Hepatocyte (in vitro differentiated cells): ENCODE measurements around the gene SPINK6. TPM values are rescaled to one million over a fixed set of nuclear protein-coding genes. Genes with fewer than 3 reads are reported as not detected.

Experiments used
- DNase-seq: peaks from one replicate; pipeline ENCODE4 v3.0.0-alpha.2; 2016; ENCODE audit warnings: low spot score
- H2AFZ ChIP-seq: fragments of 200-600 bp; sonication (generic); 2 replicates; pipeline ENCODE4 v1.6.0; 2016; ENCODE audit warnings: antibody characterized with exemption, mild to moderate bottlenecking
- H3K27ac ChIP-seq: fragments of 200-600 bp; sonication (generic); 2 replicates; pipeline ENCODE4 v1.5.1; 2016; ENCODE audit warnings: mild to moderate bottlenecking
- H3K27me3 ChIP-seq: fragments of 200-600 bp; sonication (generic); 2 replicates; pipeline ENCODE4 v1.6.1; 2016
- H3K36me3 ChIP-seq: fragments of 200-600 bp; sonication (generic); replicated peaks from 2 replicates; pipeline ENCODE4 v1.5.1; 2016; ENCODE audit warnings: low read depth; ENCODE audit not compliant: insufficient read depth
- H3K4me1 ChIP-seq: fragments of 200-600 bp; sonication (generic); 2 replicates; pipeline ENCODE4 v1.5.1; 2016; ENCODE audit warnings: mild to moderate bottlenecking, moderate library complexity; ENCODE audit not compliant: insufficient read depth
- H3K4me2 ChIP-seq: fragments of 200-600 bp; sonication (generic); 2 replicates; pipeline ENCODE4 v1.6.0; 2016
- H3K4me3 ChIP-seq: fragments of 200-600 bp; sonication (generic); 2 replicates; pipeline ENCODE4 v1.5.1; 2016; ENCODE audit warnings: mild to moderate bottlenecking
- H3K79me2 ChIP-seq: fragments of 200-600 bp; sonication (generic); 2 replicates; pipeline ENCODE4 v1.6.0; 2017; ENCODE audit warnings: mild to moderate bottlenecking
- H3K9me2 ChIP-seq: fragments of 200-600 bp; sonication (generic); replicated peaks from 2 replicates; pipeline ENCODE4 v1.6.0; 2017; ENCODE audit warnings: mild to moderate bottlenecking; ENCODE audit not compliant: insufficient read depth
- H3K9me3 ChIP-seq: fragments of 200-600 bp; sonication (generic); 2 replicates; pipeline ENCODE4 v1.5.1; 2016; ENCODE audit warnings: low read depth, mild to moderate bottlenecking
- H4K20me1 ChIP-seq: fragments of 200-600 bp; sonication (generic); 2 replicates; pipeline ENCODE4 v1.6.0; 2016; ENCODE audit warnings: mild to moderate bottlenecking; ENCODE audit not compliant: insufficient read depth, poor library complexity, severe bottlenecking
- CTCF ChIP-seq: fragments of 200-600 bp; sonication (generic); IDR thresholded peaks from 2 replicates; pipeline ENCODE4 v1.5.1; 2016; ENCODE audit warnings: antibody characterized with exemption, mild to moderate bottlenecking; ENCODE audit not compliant: poor library complexity
- EZH2 ChIP-seq: fragments of 200-600 bp; sonication (generic); IDR thresholded peaks from 2 replicates; pipeline ENCODE4 v1.6.1; 2016; ENCODE audit warnings: antibody characterized with exemption, mild to moderate bottlenecking, borderline replicate concordance
- EZH2phosphoT487 ChIP-seq: fragments of 200-600 bp; sonication (generic); IDR thresholded peaks from one replicate; pipeline ENCODE4 v1.6.1; 2018; ENCODE audit warnings: antibody characterized with exemption, mild to moderate bottlenecking, low read depth, moderate library complexity; ENCODE audit not compliant: unreplicated experiment, severe bottlenecking
- WGBS: methylation state at CpG from one replicate; pipeline ENCODE4 v1.1.6; 2016; ENCODE audit warnings: low lambda C conversion rate; ENCODE audit errors: missing lambda C conversion rate; 5-methylcytosine and 5-hydroxymethylcytosine counted together
- polyA plus RNA-seq: library from polyadenylated mRNA; unstranded; fragments of >200 nt; fragmentation: Nextera tagmentation; extraction: Ambion mirVana; gene quantifications from 2 replicates; pipeline ENCODE4 v1.2.1, GENCODE V29; 2016
- total RNA-seq: library from RNA; depleted of rRNA; stranded (reverse); fragments of >200 nt; gene quantifications from 2 replicates; pipeline ENCODE4 v1.2.3, GENCODE V29; 2014

Gene SPINK6
- total and polyA plus RNA-seq, 2 experiments from 2014 or later = not detected

- no peaks in the 10 kb centered on the region for H3K9me2 ChIP-seq
- no peak overlapping the region for H3K4me3 ChIP-seq
- H3K4me2 ChIP-seq = no peak overlapping the region
- 100% methylated on average over 1 of the region's 1 CpG for WGBS
- no peaks in the 10 kb centered on the region for H3K79me2 ChIP-seq
- no peaks in the 10 kb centered on the region for H3K36me3 ChIP-seq
- H4K20me1 ChIP-seq = no peaks in the 10 kb centered on the region
- TF ChIP-seq EZH2 (no peak), EZH2phosphoT487 (no peak), CTCF (no peak)
- H3K4me1 ChIP-seq = no peaks in the 10 kb centered on the region
- no peak overlapping the region for H2AFZ ChIP-seq
- no peaks in the 10 kb centered on the region for H3K9me3 ChIP-seq
- DNase-seq = no peak
- no peak overlapping the region for H3K27ac ChIP-seq
- H3K27me3 ChIP-seq = no peaks in the 10 kb centered on the region
Observed at GRCh38 chr5:148163345-148163744, 39.5 kb upstream of the SPINK6 start.

GRCh38 chr5:148166550-148167283 is 36.1 kb upstream of the SPINK6 start:
- TF ChIP-seq EZH2 (no peak), CTCF (no peak), EZH2phosphoT487 (no peak)
- H3K27ac ChIP-seq = no peak overlapping the region
- no peaks in the 10 kb centered on the region for H3K27me3 ChIP-seq
- H4K20me1 ChIP-seq = no peaks in the 10 kb centered on the region
- no peak for DNase-seq
- H3K4me1 ChIP-seq = peaks cover 7% of the 10 kb centered on the region
- no peaks in the 10 kb centered on the region for H3K9me2 ChIP-seq
- no peak overlapping the region for H2AFZ ChIP-seq
- no peaks in the 10 kb centered on the region for H3K79me2 ChIP-seq
- H3K4me2 ChIP-seq = no peak overlapping the region
- H3K36me3 ChIP-seq = no peaks in the 10 kb centered on the region
- 64% methylated on average over 4 of the region's 4 CpGs for WGBS
- H3K4me3 ChIP-seq = no peak overlapping the region
- H3K9me3 ChIP-seq = no peaks in the 10 kb centered on the region

- Histone ChIP-seq H3K27me3 (no peaks in the 10 kb centered on the region), H3K4me3 (no peak within 1 kb of the TSS), H3K9me3 (no peaks in the 10 kb centered on the region), H2AFZ (no peak within 1 kb of the TSS), H3K9me2 (no peaks in the 10 kb centered on the region), H3K79me2 (no peaks in the 10 kb centered on the region), H3K4me2 (no peak within 1 kb of the TSS), H3K36me3 (no peaks in the 10 kb centered on the region), H4K20me1 (no peaks in the 10 kb centered on the region), H3K4me1 (peaks cover 7% of the 10 kb centered on the region), H3K27ac (no peak within 1 kb of the TSS)
- TF ChIP-seq EZH2 = no peak
- TF ChIP-seq CTCF = no peak
- TF ChIP-seq EZH2phosphoT487 = no peak
- WGBS = 93% methylated on average over 1 of the region's 1 CpG
- no peak for DNase-seq
Observed at GRCh38 chr5:148168246-148168645, 34.6 kb upstream of the SPINK6 start, which contains the start of gene SPINK14. TSS of gene SPINK14 (plus strand) at chr5:148168546. CDS start at chr5:148169733, 1,187 bp downstream.
